ENCODE results near the gene AFF3. TPM values are rescaled to one million over a fixed set of nuclear protein-coding genes. Genes with fewer than 3 reads are reported as not detected.

AFF3 gene
- total RNA-seq, 1 experiment from 2014 or later = not detected

DNA sequence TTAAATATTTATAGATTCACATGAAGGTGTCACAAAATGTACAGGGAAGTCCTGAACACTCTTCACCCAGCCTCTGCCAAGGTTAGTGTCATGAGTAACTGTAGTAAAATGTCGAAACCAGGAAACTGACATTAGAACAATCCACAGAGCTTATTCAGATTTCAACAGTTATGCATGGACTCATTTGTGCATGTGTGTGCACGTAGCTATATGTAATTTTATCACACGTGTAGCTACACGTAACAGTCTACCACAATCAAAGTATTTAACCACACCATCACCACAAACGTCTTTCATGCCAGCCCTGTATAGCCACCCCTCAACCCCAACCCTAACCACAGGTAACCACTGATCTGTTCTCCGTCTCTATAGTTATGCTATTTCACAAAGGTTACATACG is 440.9 kb downstream of the AFF3 start:
- CTCF ChIA-PET = no interaction called here
- TF ChIP-seq, protein P1, sequence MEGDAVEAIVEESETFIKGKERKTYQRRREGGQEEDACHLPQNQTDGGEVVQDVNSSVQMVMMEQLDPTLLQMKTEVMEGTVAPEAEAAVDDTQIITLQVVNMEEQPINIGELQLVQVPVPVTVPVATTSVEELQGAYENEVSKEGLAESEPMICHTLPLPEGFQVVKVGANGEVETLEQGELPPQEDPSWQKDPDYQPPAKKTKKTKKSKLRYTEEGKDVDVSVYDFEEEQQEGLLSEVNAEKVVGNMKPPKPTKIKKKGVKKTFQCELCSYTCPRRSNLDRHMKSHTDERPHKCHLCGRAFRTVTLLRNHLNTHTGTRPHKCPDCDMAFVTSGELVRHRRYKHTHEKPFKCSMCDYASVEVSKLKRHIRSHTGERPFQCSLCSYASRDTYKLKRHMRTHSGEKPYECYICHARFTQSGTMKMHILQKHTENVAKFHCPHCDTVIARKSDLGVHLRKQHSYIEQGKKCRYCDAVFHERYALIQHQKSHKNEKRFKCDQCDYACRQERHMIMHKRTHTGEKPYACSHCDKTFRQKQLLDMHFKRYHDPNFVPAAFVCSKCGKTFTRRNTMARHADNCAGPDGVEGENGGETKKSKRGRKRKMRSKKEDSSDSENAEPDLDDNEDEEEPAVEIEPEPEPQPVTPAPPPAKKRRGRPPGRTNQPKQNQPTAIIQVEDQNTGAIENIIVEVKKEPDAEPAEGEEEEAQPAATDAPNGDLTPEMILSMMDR (conservative IDR thresholded peaks at IDR 0.05; ENCODE audit: low read depth, low read length) = no peak
- no peak for TF ChIP-seq EZH2 (IDR thresholded peaks at IDR 0.05; ENCODE audit: borderline replicate concordance, low read depth, low read length, poor library complexity, severe bottlenecking)
- Histone ChIP-seq H3K27me3 (replicated peaks; ENCODE audit: insufficient read depth, low read depth, low read length, poor library complexity) (peaks cover 2% of the 10 kb centered on the region), H3K4me1 (ENCODE audit: insufficient read depth, low read length, poor library complexity, severe bottlenecking) (no peaks in the 10 kb centered on the region), H3K27ac (ENCODE audit: low read depth, low read length, poor library complexity, severe bottlenecking) (no peak overlapping the region), H3K4me3 (ENCODE audit: low read depth, low read length, poor library complexity, severe bottlenecking) (no peak overlapping the region), H3K36me3 (ENCODE audit: insufficient read depth, low read length, poor library complexity, severe bottlenecking) (no peaks in the 10 kb centered on the region), H3K9me3 (ENCODE audit: low read depth, low read length, poor library complexity, severe bottlenecking) (no peaks in the 10 kb centered on the region)
- POLR2A ChIA-PET (ENCODE audit: low non-redundant PET) = no interaction called here
- no peak for DNase-seq (ENCODE audit: low spot score)
- BruUV-seq (replicated peaks) = no TSS peak
- intact Hi-C loops (cut with micrococcal nuclease; ENCODE audit: unreplicated experiment) = no loop called here

DNA sequence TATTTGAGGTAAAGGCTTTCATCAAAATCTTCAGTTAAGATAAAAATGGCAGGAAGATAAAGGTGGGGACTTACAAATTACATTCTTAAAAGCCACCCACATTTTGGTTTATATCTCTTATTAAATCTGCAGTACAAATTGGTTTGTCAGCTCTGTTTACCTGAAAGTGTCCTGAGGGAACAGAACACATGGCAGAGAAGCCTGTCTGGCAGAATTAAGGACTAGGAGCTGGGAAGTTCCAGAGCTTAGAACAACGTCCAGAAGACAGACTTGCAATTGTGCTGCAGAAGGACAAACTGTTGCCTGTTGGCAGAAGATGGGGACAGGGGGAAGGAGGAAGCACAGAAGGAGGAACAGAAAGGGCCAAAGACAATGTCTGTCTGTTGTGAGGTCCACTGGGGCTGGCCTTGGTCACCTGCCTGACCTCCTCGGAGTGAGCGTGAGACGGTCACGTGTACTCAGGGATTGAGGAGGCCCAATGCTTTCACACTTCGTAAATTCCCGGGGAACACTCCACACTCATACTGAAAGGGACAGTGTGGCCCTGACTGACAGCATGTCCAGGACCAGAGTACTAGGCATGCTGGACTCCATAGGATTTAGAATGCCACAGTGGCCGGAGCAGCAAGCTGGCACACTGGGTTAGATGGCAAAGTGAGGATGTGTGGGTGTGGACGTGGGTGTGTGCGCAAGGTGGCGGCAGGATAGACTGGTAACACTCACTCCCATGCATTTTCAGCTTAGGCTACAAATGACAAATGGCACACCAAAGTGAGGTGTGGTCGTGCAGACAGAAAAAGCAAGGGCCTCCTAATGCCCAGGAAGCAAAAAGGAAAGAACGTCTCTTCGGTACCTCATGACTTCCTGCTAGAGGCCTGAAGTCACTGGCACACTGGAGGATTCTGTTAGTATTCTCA is 441.6 kb downstream of the AFF3 start:
- no peak for DNase-seq (ENCODE audit: low spot score)
- no TSS peak for BruUV-seq (replicated peaks)
- TF ChIP-seq, protein P1 (conservative IDR thresholded peaks at IDR 0.05; ENCODE audit: low read depth, low read length) = no peak
- TF ChIP-seq EZH2 (IDR thresholded peaks at IDR 0.05; ENCODE audit: borderline replicate concordance, low read depth, low read length, poor library complexity, severe bottlenecking) = no peak

DNA sequence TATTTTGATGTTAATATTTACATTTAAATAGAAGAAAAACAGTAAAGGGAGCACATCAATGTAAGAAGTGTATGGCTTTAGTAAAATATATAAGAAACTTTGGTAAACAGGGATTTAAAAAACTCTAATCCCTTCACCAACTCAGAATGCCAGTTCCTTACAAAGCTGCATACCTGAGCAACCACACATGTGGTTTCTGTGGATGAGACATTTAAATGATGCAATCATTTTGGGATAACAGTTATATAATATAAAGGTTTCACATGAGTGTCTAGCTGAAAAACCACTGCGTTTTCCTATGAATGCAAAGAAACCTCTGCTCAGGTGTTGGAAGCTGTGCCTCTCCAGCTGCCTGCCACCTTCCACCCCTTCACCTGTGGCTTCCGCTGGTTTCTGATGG is 443.5 kb downstream of the AFF3 start:
- intact Hi-C loops (cut with micrococcal nuclease; ENCODE audit: unreplicated experiment) = no loop called here
- BruUV-seq (replicated peaks) = no TSS peak
- peaks cover 5% of the 10 kb centered on the region for H3K27me3 ChIP-seq (replicated peaks; ENCODE audit: insufficient read depth, low read depth, low read length, poor library complexity)
- H3K9me3 ChIP-seq (ENCODE audit: low read depth, low read length, poor library complexity, severe bottlenecking) = no peaks in the 10 kb centered on the region
- CTCF ChIA-PET = no interaction called here
- no peak overlapping the region for H3K4me3 ChIP-seq (ENCODE audit: low read depth, low read length, poor library complexity, severe bottlenecking)
- no peaks in the 10 kb centered on the region for H3K36me3 ChIP-seq (ENCODE audit: insufficient read depth, low read length, poor library complexity, severe bottlenecking)
- no peaks in the 10 kb centered on the region for H3K4me1 ChIP-seq (ENCODE audit: insufficient read depth, low read length, poor library complexity, severe bottlenecking)
- no peak overlapping the region for H3K27ac ChIP-seq (ENCODE audit: low read depth, low read length, poor library complexity, severe bottlenecking)
- no peak for DNase-seq (ENCODE audit: low spot score)
- no peak for TF ChIP-seq EZH2 (IDR thresholded peaks at IDR 0.05; ENCODE audit: borderline replicate concordance, low read depth, low read length, poor library complexity, severe bottlenecking)
- TF ChIP-seq, protein P1 (conservative IDR thresholded peaks at IDR 0.05; ENCODE audit: low read depth, low read length) = no peak
- POLR2A ChIA-PET (ENCODE audit: low non-redundant PET) = no interaction called here

More for the DNA sequence above, 441.6 kb downstream of the AFF3 start:
- intact Hi-C loops (cut with micrococcal nuclease; ENCODE audit: unreplicated experiment) = no loop called here
- Histone ChIP-seq H3K4me1 (ENCODE audit: insufficient read depth, low read length, poor library complexity, severe bottlenecking) (no peaks in the 10 kb centered on the region), H3K36me3 (ENCODE audit: insufficient read depth, low read length, poor library complexity, severe bottlenecking) (no peaks in the 10 kb centered on the region), H3K27ac (ENCODE audit: low read depth, low read length, poor library complexity, severe bottlenecking) (no peak overlapping the region), H3K27me3 (replicated peaks; ENCODE audit: insufficient read depth, low read depth, low read length, poor library complexity) (no peaks in the 10 kb centered on the region), H3K9me3 (ENCODE audit: low read depth, low read length, poor library complexity, severe bottlenecking) (no peaks in the 10 kb centered on the region), H3K4me3 (ENCODE audit: low read depth, low read length, poor library complexity, severe bottlenecking) (no peak overlapping the region)
- CTCF ChIA-PET = no interaction called here
- POLR2A ChIA-PET (ENCODE audit: low non-redundant PET) = no interaction called here

All from A673 (cell line).